ENCODE data around the gene PPP2CA.

PPP2CA gene

DNA sequence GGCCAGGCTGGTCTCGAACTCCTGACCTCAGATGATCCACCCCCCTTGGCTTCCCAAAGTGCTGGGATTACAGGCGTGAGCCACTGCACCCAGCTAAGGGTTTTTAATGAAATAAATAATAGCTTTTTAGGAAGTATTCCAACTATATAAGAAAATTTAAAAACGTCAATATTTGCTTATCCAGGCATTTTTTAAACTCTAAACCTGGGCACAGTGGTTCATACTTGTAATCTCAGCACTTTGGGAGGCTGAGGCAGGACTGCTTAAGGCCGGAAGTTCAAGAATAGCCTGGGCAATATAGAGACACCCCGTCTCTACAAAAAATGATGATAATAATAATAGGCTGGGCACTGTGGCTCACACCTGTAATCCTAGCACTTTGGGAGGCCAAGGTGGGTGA, 63.3 kb downstream of the PPP2CA start:
- Histone ChIP-seq H3K36me3 (ENCODE audit: insufficient read depth, low read length) (peaks cover 47% of the 10 kb centered on the region; the same call in 1 of the 2 replicates), H3K79me2 (ENCODE audit: insufficient read depth, low read length) (no peaks in the 10 kb centered on the region), H3F3A (ENCODE audit: low read depth) (no peaks in the 10 kb centered on the region), H3K27me3 (ENCODE audit: insufficient read depth, low read length, poor library complexity, severe bottlenecking) (no peaks in the 10 kb centered on the region), H3K9me2 (replicated peaks; ENCODE audit: low read depth, low read length) (no peaks in the 10 kb centered on the region), H3K4me3 (ENCODE audit: low read length, poor library complexity, severe bottlenecking) (no peak overlapping the region), H4K20me1 (ENCODE audit: insufficient read depth, low read length, poor library complexity, severe bottlenecking) (no peaks in the 10 kb centered on the region), H3K4me2 (ENCODE audit: low read depth, low read length, poor library complexity, severe bottlenecking) (no peak overlapping the region), H3K9ac (ENCODE audit: low read depth, low read length, poor library complexity, severe bottlenecking) (no peak overlapping the region), H3K9me3 (ENCODE audit: insufficient read depth, low read depth, low read length) (no peaks in the 10 kb centered on the region), H3K4me1 (ENCODE audit: insufficient read depth, low read length, poor library complexity, severe bottlenecking) (no peaks in the 10 kb centered on the region), H2AFZ (ENCODE audit: low read length) (no peak overlapping the region)
- TF ChIP-seq, protein P1, sequence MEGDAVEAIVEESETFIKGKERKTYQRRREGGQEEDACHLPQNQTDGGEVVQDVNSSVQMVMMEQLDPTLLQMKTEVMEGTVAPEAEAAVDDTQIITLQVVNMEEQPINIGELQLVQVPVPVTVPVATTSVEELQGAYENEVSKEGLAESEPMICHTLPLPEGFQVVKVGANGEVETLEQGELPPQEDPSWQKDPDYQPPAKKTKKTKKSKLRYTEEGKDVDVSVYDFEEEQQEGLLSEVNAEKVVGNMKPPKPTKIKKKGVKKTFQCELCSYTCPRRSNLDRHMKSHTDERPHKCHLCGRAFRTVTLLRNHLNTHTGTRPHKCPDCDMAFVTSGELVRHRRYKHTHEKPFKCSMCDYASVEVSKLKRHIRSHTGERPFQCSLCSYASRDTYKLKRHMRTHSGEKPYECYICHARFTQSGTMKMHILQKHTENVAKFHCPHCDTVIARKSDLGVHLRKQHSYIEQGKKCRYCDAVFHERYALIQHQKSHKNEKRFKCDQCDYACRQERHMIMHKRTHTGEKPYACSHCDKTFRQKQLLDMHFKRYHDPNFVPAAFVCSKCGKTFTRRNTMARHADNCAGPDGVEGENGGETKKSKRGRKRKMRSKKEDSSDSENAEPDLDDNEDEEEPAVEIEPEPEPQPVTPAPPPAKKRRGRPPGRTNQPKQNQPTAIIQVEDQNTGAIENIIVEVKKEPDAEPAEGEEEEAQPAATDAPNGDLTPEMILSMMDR (conservative IDR thresholded peaks at IDR 0.05; ENCODE audit: low read length) = no peak
- no peak for TF ChIP-seq EZH2phosphoT487 (IDR thresholded peaks at IDR 0.05; ENCODE audit: borderline replicate concordance)

DNA sequence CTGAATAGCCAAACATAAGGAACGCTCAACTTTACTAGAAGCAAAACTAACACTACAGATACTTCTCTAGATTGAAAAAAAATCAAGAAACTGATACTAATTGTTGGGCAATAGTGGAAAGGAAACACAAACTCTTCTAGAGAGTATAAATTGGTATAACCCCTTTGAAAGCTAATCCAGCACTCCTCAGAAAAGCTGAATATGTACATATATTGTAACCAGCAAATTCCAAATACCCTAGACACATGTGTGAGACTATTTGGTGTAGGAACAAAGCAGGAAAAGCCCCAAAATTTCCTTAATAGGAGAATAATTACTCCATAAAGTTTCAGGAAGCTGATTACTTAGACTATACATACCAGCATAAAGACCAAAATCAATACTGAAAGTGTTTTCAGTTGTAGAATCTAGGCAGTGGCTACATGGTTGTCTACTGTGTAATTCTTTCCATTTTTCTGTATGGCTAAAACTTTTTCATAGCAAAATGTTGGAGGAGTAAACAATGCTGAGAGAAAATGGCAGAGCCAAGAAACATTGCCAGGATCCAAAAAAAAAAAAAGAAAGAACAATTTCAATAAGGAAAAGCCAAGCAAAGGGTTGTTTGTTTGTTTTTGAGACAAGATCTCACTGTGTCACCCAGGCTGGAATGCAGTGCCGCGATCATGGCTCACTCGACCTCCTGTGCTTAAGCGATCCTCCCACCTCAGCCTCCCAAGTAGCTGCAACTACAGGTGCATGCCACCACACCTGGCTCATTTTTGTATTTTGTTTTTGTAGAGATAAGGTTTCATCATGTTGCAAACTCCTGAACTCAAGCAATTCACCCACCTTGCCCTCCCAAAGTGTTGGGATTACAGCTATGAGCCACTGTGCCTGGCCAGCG, 64.1 kb downstream of the PPP2CA start:
- H3K27me3 ChIP-seq (ENCODE audit: insufficient read depth, low read length, poor library complexity, severe bottlenecking) = no peaks in the 10 kb centered on the region
- H3K9me3 ChIP-seq (ENCODE audit: insufficient read depth, low read depth, low read length) = no peaks in the 10 kb centered on the region
- no peaks in the 10 kb centered on the region for H3K79me2 ChIP-seq (ENCODE audit: insufficient read depth, low read length)
- TF ChIP-seq EZH2phosphoT487 (IDR thresholded peaks at IDR 0.05; ENCODE audit: borderline replicate concordance) = no peak
- TF ChIP-seq, protein P1 (conservative IDR thresholded peaks at IDR 0.05; ENCODE audit: low read length) = no peak
- H3K4me3 ChIP-seq (ENCODE audit: low read length, poor library complexity, severe bottlenecking) = no peak overlapping the region
- no peak overlapping the region for H2AFZ ChIP-seq (ENCODE audit: low read length)
- H3K36me3 ChIP-seq (ENCODE audit: insufficient read depth, low read length) = peaks cover 43% of the 10 kb centered on the region; the same call in 1 of the 2 replicates
- no peak overlapping the region for H3K9ac ChIP-seq (ENCODE audit: low read depth, low read length, poor library complexity, severe bottlenecking)
- H4K20me1 ChIP-seq (ENCODE audit: insufficient read depth, low read length, poor library complexity, severe bottlenecking) = no peaks in the 10 kb centered on the region
- H3K9me2 ChIP-seq (replicated peaks; ENCODE audit: low read depth, low read length) = no peaks in the 10 kb centered on the region
- H3F3A ChIP-seq (ENCODE audit: low read depth) = no peaks in the 10 kb centered on the region
- no peaks in the 10 kb centered on the region for H3K4me1 ChIP-seq (ENCODE audit: insufficient read depth, low read length, poor library complexity, severe bottlenecking)
- no peak overlapping the region for H3K4me2 ChIP-seq (ENCODE audit: low read depth, low read length, poor library complexity, severe bottlenecking)

DNA sequence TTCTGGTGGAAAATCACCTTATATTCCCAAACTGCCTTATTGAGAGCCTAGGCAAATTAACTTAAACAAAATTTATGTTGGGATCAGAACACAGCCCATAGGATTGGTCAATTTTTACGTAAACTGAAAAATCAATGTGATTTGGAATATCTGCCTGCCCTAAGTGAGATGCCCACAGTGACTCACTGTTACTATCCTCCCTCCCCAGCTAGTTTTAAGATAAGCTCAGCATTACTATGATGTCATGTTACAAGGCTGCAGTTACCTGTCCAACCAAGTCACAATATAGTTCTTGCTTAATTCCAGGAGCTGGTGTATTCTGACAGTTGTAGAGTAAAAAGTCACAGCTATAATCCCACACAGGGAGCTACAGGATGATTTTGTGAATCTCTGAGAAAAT, 72.2 kb downstream of the PPP2CA start:
- Histone ChIP-seq H3K27me3 (ENCODE audit: insufficient read depth, low read length, poor library complexity, severe bottlenecking) (no peaks in the 10 kb centered on the region), H3K4me2 (ENCODE audit: low read depth, low read length, poor library complexity, severe bottlenecking) (no peak overlapping the region), H2AFZ (ENCODE audit: low read length) (no peak overlapping the region), H3F3A (ENCODE audit: low read depth) (no peaks in the 10 kb centered on the region), H3K9me2 (replicated peaks; ENCODE audit: low read depth, low read length) (no peaks in the 10 kb centered on the region), H3K36me3 (ENCODE audit: insufficient read depth, low read length) (peaks cover 67% of the 10 kb centered on the region; the same call in 1 of the 2 replicates), H3K4me3 (ENCODE audit: low read length, poor library complexity, severe bottlenecking) (no peak overlapping the region), H3K79me2 (ENCODE audit: insufficient read depth, low read length) (no peaks in the 10 kb centered on the region), H4K20me1 (ENCODE audit: insufficient read depth, low read length, poor library complexity, severe bottlenecking) (no peaks in the 10 kb centered on the region), H3K9me3 (ENCODE audit: insufficient read depth, low read depth, low read length) (no peaks in the 10 kb centered on the region), H3K4me1 (ENCODE audit: insufficient read depth, low read length, poor library complexity, severe bottlenecking) (no peaks in the 10 kb centered on the region), H3K9ac (ENCODE audit: low read depth, low read length, poor library complexity, severe bottlenecking) (no peak overlapping the region)
- no peak for TF ChIP-seq EZH2phosphoT487 (IDR thresholded peaks at IDR 0.05; ENCODE audit: borderline replicate concordance)
- TF ChIP-seq, protein P1 (conservative IDR thresholded peaks at IDR 0.05; ENCODE audit: low read length) = no peak
